Measurements from ENCODE around the gene LEPROT.
A peak's percentile ranks its signal among the peaks of the same experiment; 100 is the strongest.

DNA sequence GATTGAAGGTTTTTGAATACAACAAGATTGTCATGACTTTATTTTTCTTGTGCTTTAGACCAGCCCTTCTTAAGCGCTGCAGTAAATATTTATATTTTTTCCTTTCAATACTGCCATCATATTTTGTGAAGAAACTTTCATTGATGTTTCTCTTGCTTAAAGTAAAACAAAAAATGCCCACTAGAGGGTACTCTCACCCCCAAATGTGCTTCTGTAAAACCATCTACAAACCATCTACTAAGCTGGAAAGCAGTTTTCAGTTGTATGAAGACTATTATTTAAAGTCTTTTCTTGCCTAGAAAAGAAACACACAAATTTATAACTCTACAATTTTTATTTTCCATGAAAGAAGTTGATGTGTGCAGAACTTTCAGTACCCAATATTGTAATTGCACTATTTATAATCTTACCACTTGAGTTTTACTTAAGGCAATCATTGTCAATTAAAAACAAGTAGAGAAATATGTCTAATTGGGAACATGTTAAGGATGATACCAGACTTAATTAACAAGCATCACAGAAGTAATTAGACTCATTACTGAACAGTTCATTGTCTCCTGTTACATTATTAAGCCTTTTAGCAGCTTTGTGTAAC, 10.7 kb downstream of the LEPROT start:
- TF ChIP-seq POLR2A (IDR thresholded peaks at IDR 0.05; ENCODE audit: low read depth) (no peak), CTCF (IDR thresholded peaks at IDR 0.05) (peak; percentile 42 to 62 (median 52)), EP300 (IDR thresholded peaks at IDR 0.05) (no peak), POLR2AphosphoS5 (IDR thresholded peaks at IDR 0.05) (no peak)
